CMK (cell line): ENCODE data around the gene GATAD2B.
"Not testable (repeated sequence)": the region's sequence is repeated elsewhere in the genome, so short reads cannot be mapped to it uniquely, and the experiment has no call there.

Experiments used
- DNase-seq: peaks from one replicate; pipeline ENCODE4 v3.0.0-alpha.2; 2010; ENCODE audit warnings: low read depth

Gene GATAD2B

GRCh38 chr1:153929981-153930948, 7.5 kb upstream of the GATAD2B start:
- no peak for DNase-seq

DNA sequence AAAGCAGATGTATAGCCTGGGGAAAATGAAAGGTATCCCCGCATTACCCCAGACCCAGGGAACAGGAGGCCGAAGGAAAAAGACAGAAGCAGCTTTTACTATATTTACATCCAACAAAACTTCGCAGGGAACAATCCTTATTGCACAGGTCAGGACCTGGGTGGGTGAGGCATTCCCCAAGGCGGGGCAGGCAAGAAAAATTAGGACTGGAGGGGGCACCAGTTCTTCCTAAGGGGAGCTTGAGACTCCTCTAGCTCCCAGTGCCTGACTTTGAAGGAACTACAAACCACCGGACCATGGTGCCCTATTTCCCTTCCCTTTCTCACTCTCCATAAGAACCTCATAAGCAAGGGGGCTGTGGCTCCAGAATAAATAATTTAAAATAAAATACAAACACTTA, 6.7 kb upstream of the GATAD2B start:
- no peak for DNase-seq

- DNase-seq = no peak
Measured at GRCh38 chr1:153928791-153929341, 6.1 kb upstream of the GATAD2B start.

DNA sequence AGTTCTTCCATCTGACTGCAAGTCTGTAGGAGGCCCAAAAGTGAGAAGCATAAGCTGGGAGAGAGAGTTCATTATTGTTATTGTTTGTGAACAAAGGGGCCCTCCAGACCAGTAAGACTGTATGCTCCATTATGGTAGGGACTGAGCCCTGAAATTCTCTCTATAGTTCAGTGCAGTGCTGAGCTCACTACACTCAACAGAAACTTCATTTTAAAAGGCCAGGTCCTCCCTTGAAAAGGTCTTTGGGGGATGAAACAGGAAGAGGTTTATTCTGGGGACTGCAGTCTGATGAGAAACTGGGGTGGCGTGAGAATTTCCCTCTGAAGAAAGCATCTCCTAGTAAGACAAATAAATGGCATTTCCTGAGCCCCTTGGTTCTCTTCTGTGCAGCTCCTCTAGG, 5.5 kb upstream of the GATAD2B start:
- DNase-seq = no peak

GRCh38 chr1:153926405-153926804, 3.6 kb upstream of the GATAD2B start:
- no peak for DNase-seq

DNA sequence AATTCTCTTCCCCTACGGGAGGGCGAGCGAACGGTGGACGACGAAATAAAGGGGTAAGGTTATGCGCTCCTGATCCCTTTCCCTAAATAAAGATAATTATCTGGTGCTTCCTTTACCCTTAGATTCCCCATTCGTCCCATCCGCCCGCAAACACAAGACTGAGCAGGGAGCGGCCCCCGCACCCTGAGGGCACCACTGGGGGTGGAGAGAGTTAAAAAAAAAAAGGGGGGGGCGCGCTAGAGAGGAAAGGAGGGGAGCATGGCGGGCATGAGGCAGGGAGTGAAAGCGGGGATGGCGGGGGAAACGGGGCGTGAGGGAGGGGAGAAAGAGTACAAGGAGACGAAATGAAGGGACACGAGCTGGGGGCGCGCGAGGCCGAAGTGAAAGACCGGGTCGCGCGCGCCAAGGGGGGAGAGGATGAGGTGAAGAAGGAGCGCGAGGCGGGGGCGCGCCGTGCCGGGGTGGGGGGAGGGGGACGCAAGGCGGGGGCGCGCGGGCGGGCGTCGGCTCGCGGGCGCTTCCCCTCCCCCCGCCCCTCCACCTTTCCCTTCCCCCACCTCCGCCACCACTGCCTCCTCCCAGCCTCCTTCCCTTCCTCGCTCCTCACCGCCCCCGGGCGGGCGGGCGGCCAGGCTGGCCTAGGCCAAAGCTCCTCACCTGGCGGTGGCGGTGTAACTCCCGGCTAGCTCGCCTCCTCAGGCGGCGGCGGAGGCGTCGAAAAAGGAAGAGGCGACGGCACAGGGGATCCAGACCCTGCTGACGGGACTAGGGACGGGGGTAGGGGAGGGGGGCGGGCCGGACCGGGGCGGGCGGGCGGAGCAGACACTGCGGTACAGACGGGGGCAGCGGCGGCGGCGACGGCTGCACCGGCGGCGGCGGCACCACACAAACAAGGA, 448 bp downstream of the GATAD2B start:
- DNase-seq = peak; percentile 76

DNA sequence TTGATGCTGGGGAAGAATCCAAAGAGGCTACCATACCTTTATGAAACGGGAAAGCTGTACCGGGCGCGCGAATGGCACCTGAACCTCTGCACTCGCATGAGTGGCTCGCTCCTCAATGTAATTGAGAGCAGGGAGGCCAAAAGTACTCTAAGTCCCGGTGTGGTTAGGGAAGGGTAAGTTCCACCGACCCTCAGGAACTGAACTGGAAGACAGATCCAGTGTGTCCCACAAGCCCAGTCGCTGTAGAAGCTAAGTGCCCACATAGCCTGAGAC, 1.0 kb downstream of the GATAD2B start:
- DNase-seq = no peak

DNA sequence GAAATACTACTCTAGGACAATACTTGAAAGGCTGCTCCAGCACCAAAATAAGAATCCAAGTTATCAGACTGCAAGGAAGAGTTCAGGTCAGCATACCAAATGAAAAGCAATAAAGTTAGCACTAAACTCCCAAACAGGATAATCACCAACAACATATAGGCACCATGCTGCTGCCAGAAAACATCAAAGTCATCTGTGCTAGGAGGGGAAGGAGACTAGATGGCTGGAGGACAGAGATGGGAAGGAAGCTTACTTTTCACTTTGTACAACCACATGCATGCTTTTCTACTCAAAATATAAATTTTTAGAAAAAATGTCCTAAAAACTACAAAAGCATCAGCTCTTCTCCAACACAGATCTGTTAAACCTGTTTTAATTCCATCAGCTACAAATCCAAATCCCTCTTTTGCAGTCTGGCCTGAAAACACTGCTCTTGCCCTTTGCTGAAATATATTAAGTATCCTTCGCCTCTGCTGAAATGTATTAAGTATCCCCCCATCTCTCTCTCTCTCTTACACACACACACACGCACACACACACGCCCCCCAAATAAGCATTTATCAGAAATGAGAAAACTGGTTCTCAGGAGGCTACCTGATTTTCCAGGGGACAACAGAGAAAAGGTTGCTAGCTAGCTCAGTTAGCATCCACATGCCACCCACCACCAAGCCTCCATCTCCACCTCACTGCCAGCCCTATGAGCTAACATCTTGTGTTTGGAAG, 1.5 kb downstream of the GATAD2B start:
- DNase-seq = no peak

GRCh38 chr1:153919876-153920852, 2.6 kb downstream of the GATAD2B start:
- DNase-seq = no peak

DNA sequence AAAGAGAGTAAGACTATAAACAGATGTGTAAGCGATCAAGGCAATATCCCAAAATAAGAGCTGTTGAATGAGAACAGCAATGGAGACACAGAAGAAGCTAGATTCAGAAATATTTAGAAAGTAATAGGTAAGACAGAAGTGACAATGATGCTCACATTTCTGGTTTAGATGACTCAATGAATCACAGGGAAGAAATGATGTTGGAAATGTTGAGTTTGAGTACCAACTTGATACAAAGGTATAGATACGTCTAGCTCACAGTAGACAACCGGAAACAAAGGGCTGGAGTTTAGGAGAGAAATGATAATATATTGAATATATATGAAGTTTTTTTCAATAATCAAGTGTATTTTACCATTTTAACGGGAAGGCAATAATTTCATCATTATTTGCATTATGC, 6.5 kb downstream of the GATAD2B start:
- no peak for DNase-seq

GRCh38 chr1:153912349-153912748, 10.4 kb downstream of the GATAD2B start:
- no peak for DNase-seq

DNA sequence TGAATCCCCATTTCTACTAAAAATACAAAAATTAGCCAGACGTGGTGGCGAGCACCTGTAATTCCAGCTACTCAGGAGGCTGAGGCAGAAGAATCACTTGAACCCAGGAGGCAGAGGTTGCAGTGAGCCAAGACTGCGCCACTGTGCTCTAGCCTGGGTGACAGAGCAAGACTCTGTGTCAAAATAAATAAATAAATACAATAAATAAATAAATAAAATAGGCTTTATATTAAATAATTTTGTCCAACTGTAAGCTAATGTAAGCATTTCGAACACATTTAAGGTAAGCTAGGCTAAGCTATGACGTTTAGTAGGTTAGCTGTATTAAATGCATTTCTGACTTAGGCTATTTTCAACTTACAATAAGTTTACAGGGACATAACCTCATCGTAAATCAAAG, 12.2 kb downstream of the GATAD2B start:
- not testable (repeated sequence) for DNase-seq

DNA sequence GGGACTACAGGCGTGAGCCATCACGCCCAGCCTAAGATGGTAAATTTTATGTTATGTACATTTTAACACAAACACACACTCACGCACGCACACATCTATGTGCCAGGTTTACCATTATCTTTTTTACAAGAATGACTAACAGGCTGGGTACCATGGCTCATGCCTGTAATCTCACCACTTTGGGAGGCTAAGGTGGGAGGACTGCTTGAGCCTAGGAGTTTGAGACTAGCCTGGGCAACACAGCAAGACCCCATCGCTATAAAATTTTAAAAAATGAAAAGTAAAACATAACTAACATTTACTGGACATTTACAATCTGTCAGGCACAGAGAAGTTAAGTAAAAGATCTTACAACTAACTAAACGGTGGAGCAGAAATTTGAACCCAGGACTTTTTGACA, 14.7 kb downstream of the GATAD2B start:
- no peak for DNase-seq

DNA sequence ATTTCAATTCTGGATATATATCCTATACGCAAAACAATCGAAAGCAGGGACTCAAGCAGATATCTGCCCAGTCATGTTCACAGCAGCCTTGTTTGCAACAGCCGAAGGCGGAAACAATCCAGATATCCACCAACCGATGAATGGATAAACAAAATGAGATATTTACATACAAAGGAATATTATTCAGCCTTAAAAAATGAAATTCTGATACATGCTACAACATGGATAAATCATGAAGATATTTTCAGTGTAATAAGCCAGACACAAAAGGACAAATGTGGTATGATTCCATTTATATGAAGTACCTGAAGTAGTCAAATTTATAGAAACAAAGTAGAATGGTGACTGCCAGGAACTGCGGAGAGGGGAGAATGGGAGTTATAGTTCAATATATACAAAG, 15.6 kb downstream of the GATAD2B start:
- DNase-seq = no peak

GRCh38 chr1:153906396-153906795, 16.4 kb downstream of the GATAD2B start:
- DNase-seq = no peak

DNA sequence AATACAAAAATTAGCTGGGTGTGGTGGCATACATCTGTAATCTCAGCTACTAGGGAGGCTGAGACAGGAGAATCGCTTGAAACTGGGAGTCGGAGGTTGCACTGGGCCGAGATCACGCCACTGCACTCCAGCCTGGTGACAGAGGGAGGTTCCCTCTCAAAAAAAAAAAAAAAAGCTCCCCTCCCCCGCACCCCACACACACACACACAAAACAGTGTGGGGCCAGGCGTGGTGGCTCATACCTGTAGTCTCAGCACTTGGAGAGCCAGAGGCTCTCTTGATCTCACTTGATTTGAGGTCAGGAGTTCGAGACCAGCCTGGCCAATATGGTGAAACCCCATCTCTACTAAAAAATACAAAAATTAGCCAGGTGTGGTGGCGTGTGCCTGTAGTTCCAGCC, 16.9 kb downstream of the GATAD2B start:
- not testable (repeated sequence) for DNase-seq

DNA sequence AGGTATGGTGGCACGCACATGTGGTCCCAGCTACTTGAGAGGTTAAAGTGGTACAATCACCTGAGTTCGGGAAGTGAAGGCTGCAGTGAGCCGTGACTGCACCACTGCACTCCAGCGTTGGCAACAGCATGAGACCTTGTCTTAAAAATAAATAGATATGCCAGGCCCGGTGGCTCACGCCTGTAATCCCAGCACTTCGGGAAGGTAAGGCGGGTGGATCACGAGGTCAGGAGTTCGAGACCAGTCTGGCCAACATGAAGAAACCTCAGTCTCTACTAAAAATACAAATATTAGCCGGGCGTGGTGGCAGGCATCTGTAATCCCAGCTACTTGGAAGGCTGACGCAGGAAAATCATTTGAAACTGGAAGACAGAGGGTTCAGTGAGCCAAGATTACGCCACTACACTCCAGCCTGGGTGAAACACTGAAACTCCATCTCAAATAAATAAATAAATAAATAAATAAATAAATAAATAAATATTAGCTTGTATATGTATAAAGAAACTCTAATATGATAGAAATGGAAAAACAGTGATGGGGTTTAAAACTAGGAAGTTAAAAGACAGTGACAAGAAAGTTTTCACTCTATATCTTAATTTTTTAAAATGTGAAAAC, 18.8 kb downstream of the GATAD2B start:
- no peak for DNase-seq

DNA sequence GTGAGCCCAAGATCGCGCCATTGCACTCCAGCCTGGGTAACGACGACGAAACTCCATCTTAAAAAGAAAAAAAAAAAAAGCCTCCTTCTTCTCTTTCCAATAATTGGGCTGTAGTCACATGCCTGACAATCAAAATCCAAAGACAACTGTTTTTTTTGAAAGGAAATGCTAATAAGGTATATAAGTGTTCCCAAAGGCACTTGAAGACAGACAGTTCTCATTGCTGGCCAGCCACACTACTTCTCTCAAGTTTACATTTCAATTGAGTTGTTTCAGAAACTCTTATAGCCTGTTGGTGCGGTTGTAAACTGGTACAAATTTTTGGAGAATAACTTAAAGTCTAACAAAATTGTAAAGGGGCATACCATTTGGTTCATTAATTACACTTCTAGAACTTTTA, 23.3 kb downstream of the GATAD2B start:
- DNase-seq = no peak

GRCh38 chr1:153895866-153896265, 26.9 kb downstream of the GATAD2B start:
- DNase-seq = not testable (repeated sequence)

GRCh38 chr1:153891042-153891441, 31.7 kb downstream of the GATAD2B start:
- DNase-seq = not testable (repeated sequence)
